CD14-positive monocyte (primary cell): ENCODE data around the gene MRPL51. TPM values are rescaled to one million over a fixed set of nuclear protein-coding genes. Genes with fewer than 3 reads are reported as not detected.

Experiments used
- DNase-seq, 3 donors: peaks; one replicate each; pipeline ENCODE4 v3.0.0-alpha.2; 2011 to 2022
- H2AFZ ChIP-seq: 2 replicates; pipeline ENCODE4 v1.6.0; 2012; ENCODE audit warnings: mild to moderate bottlenecking, low read depth, low read length, inconsistent platforms; ENCODE audit not compliant: insufficient read depth, poor library complexity, severe bottlenecking
- H3K27ac ChIP-seq, 2 donors: 1 replicate in 1 of 2; 2 replicates in 1 of 2; pipeline ENCODE4 v1.5.1; 2012 to 2013; ENCODE audit warnings: low read length in 2 of 2, control low read depth in 1 of 2, inconsistent platforms in 1 of 2, low read depth in 1 of 2, mild to moderate bottlenecking in 1 of 2
- H3K27me3 ChIP-seq, 2 donors: one replicate each; pipeline versions ENCODE4 v1.6.0 to v1.6.1; 2011 to 2013; ENCODE audit warnings: low read length in 2 of 2; ENCODE audit not compliant: control insufficient read depth in 2 of 2, insufficient read depth in 2 of 2
- H3K36me3 ChIP-seq, 2 donors: replicated peaks in 1 of 2; 1 replicate in 1 of 2; 2 replicates in 1 of 2; pipeline versions ENCODE4 v1.5.1 to v1.6.1; 2012 to 2013; ENCODE audit warnings: low read length in 2 of 2, control low read depth in 1 of 2, inconsistent platforms in 1 of 2, mild to moderate bottlenecking in 1 of 2; ENCODE audit not compliant: insufficient read depth in 2 of 2, control insufficient read depth in 1 of 2
- H3K4me1 ChIP-seq, 2 donors: 1 replicate in 1 of 2; 2 replicates in 1 of 2; pipeline versions ENCODE4 v1.5.1 to v1.6.1; 2012 to 2013; ENCODE audit warnings: low read length in 2 of 2, control low read depth in 1 of 2, inconsistent platforms in 1 of 2, mild to moderate bottlenecking in 1 of 2, moderate library complexity in 1 of 2; ENCODE audit not compliant: insufficient read depth in 2 of 2, control insufficient read depth in 1 of 2
- H3K4me2 ChIP-seq: replicated peaks from 2 replicates; pipeline ENCODE3; 2012; ENCODE audit warnings: low read length, moderate library complexity, mild to moderate bottlenecking; ENCODE audit not compliant: poor library complexity, severe bottlenecking; ENCODE audit errors: extremely low read depth
- H3K4me3 ChIP-seq, 3 experiments: fragments of 200-600 bp in 1 of 3; sonication (generic) in 1 of 3; replicated peaks in 1 of 3; 1 replicate in 2 of 3; 2 replicates in 1 of 3; pipeline ENCODE4 v1.5.1; 2011 to 2013; ENCODE audit warnings: low read length in 3 of 3, mild to moderate bottlenecking in 3 of 3, control low read depth in 2 of 3, low read depth in 2 of 3, inconsistent platforms in 1 of 3, moderate library complexity in 1 of 3
- H3K79me2 ChIP-seq: 2 replicates; pipeline ENCODE4 v1.6.0; 2012; ENCODE audit warnings: mild to moderate bottlenecking, control low read depth, inconsistent platforms, low read length, moderate library complexity; ENCODE audit not compliant: insufficient read depth
- H3K9ac ChIP-seq: 2 replicates; pipeline ENCODE4 v1.6.0; 2017; ENCODE audit warnings: low read length, mild to moderate bottlenecking; ENCODE audit not compliant: insufficient read depth, poor library complexity, severe bottlenecking
- H3K9me3 ChIP-seq, 2 donors: replicated peaks in 1 of 2; 1 replicate in 1 of 2; 2 replicates in 1 of 2; pipeline versions ENCODE4 v1.5.1 to v1.6.1; 2012 to 2013; ENCODE audit warnings: low read length in 2 of 2, control low read depth in 1 of 2; ENCODE audit not compliant: control insufficient read depth in 1 of 2, insufficient read depth in 1 of 2
- H4K20me1 ChIP-seq: 2 replicates; pipeline ENCODE4 v1.6.0; 2012; ENCODE audit warnings: mild to moderate bottlenecking, low read length, control low read depth, moderate library complexity; ENCODE audit not compliant: insufficient read depth
- H3K27ac Mint-ChIP-seq, 7 donors: one replicate each; pipeline ENCODE4 v1.8.0; 2020; ENCODE audit warnings: mild to moderate bottlenecking in 7 of 7, mixed read lengths in 7 of 7, moderate library complexity in 6 of 7, inconsistent platforms in 2 of 7
- H3K27me3 Mint-ChIP-seq, 3 donors: one replicate each; pipeline ENCODE4 v1.8.0; 2021 to 2022; ENCODE audit warnings: low read depth in 3 of 3, mild to moderate bottlenecking in 3 of 3, mixed read lengths in 3 of 3, moderate library complexity in 3 of 3, inconsistent platforms in 1 of 3
- H3K36me3 Mint-ChIP-seq, 2 donors: one replicate each; pipeline ENCODE4 v1.8.0; 2020; ENCODE audit warnings: mixed read lengths in 2 of 2, inconsistent platforms in 1 of 2, mild to moderate bottlenecking in 1 of 2
- H3K4me1 Mint-ChIP-seq: one replicate; pipeline ENCODE4 v1.8.0; 2020; ENCODE audit warnings: mild to moderate bottlenecking, mixed read lengths
- H3K4me3 Mint-ChIP-seq, 2 donors: one replicate each; pipeline ENCODE4 v1.8.0; 2020; ENCODE audit warnings: mild to moderate bottlenecking in 2 of 2, mixed read lengths in 2 of 2, moderate library complexity in 1 of 2
- H3K9me3 Mint-ChIP-seq, 7 donors: one replicate each; pipeline ENCODE4 v1.8.0; 2020 to 2022; ENCODE audit warnings: mixed read lengths in 7 of 7, mild to moderate bottlenecking in 6 of 7, moderate library complexity in 6 of 7, inconsistent platforms in 2 of 7
- WGBS: methylation state at CpG from one replicate; pipeline ENCODE4 v1.1.5; 2013; ENCODE audit warnings: missing lambda C conversion rate; ENCODE audit not compliant: insufficient coverage; 5-methylcytosine and 5-hydroxymethylcytosine counted together
- intact Hi-C, 2 donors: fragments of 100-400 bp; cut with micrococcal nuclease; formaldehyde crosslinking; loops; one replicate each; pipeline versions ENCODE4 v1.15.0 to v1.15.1; 2023
- polyA plus RNA-seq, 3 donors: library from polyadenylated mRNA; depleted of rRNA in 1 of 3; unstranded in 2 of 3; stranded (reverse) in 1 of 3; fragments of 300-500 nt in 2 of 3; fragments of >200 nt in 1 of 3; fragmentation: Illumina TruSeq in 2 of 3; gene quantifications; 1 replicate in 2 of 3; 2 replicates in 1 of 3; pipeline ENCODE4 v1.2.3, GENCODE V29; 2012 to 2021
- TF ChIP-seq, protein P1 (sequence below): fragments of 200-600 bp; IDR thresholded peaks from one replicate; pipeline ENCODE4 v1.8.0; 2022; ENCODE audit warnings: antibody characterized with exemption, mild to moderate bottlenecking

MRPL51 gene
- polyA plus RNA-seq, 3 donors, result 22.0 to 238 (median 189) TPM

GRCh38 chr12:6540181-6540877 lies 47.3 kb upstream of the MRPL51 start:
- intact Hi-C loops, result loop anchor here in 1 of 2 donors (5.0 kb wide), 1 partner anchor 118 kb away; no protein-coding TSS in a partner anchor
- H3K79me2 ChIP-seq, result peaks cover 53% of the 10 kb centered on the region
- peaks cover 78 to 80% of the 10 kb centered on the region in 2 donors for H3K36me3 ChIP-seq
- H3K9ac ChIP-seq, result no peak overlapping the region
- WGBS, result 18% methylated on average over 26 of the region's 35 CpGs
- peaks cover 85% of the 10 kb centered on the region for H4K20me1 ChIP-seq
- Mint-ChIP-seq H3K27me3 (peaks cover 0 to 2% (median 2%) of the 10 kb centered on the region in 3 donors), H3K4me1 (peaks cover 70% of the 10 kb centered on the region), H3K9me3 (no peaks in the 10 kb centered on the region), H3K4me3 (peak overlapping the region; percentile 50 to 83), H3K27ac (peak overlapping the region; percentile 65 to 90 (median 80)), H3K36me3 (peaks cover 72 to 89% of the 10 kb centered on the region in 2 donors)
- no peaks in the 10 kb centered on the region for H3K27me3 ChIP-seq
- TF ChIP-seq, protein P1, sequence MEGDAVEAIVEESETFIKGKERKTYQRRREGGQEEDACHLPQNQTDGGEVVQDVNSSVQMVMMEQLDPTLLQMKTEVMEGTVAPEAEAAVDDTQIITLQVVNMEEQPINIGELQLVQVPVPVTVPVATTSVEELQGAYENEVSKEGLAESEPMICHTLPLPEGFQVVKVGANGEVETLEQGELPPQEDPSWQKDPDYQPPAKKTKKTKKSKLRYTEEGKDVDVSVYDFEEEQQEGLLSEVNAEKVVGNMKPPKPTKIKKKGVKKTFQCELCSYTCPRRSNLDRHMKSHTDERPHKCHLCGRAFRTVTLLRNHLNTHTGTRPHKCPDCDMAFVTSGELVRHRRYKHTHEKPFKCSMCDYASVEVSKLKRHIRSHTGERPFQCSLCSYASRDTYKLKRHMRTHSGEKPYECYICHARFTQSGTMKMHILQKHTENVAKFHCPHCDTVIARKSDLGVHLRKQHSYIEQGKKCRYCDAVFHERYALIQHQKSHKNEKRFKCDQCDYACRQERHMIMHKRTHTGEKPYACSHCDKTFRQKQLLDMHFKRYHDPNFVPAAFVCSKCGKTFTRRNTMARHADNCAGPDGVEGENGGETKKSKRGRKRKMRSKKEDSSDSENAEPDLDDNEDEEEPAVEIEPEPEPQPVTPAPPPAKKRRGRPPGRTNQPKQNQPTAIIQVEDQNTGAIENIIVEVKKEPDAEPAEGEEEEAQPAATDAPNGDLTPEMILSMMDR, result no peak
- H3K4me1 ChIP-seq, result peaks cover 55 to 71% of the 10 kb centered on the region in 2 donors
- peak overlapping the region; percentile 29 to 46 for H3K27ac ChIP-seq
- H3K4me3 ChIP-seq, result peak overlapping the region in 1 of 3 experiments; percentile 23
- H2AFZ ChIP-seq, result no peak overlapping the region
- H3K4me2 ChIP-seq, result peak overlapping the region; percentile 45
- no peaks in the 10 kb centered on the region for H3K9me3 ChIP-seq
- DNase-seq, result peak in 2 of 3 donors; percentile 62 to 69

DNA sequence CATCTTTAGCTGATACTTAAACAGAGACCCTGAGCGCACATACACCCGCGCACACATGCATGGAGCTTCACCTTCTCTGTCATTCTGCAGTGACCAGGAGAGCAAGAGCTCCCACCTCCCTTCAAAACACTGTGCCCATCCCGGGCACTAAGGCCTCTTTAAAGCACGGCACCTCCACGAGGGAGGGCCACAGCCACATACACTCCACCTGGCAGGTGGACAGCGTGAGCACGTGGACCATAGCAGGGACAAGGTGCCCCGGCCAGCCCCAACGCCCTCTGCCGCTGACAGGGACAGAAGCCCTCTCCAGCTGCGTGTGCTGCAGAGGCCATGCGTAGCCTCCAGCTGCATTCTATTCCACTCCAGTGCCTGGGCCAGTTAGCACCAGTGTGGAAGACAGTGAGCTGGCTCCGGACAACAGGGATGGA lies 46.7 kb upstream of the MRPL51 start:
- peaks cover 56 to 71% of the 10 kb centered on the region in 2 donors for H3K4me1 ChIP-seq
- peaks cover 75 to 78% of the 10 kb centered on the region in 2 donors for H3K36me3 ChIP-seq
- H3K79me2 ChIP-seq, result peaks cover 58% of the 10 kb centered on the region
- no peak overlapping the region for H3K4me2 ChIP-seq
- no peaks in the 10 kb centered on the region for H3K27me3 ChIP-seq
- H3K4me3 Mint-ChIP-seq, result no peak overlapping the region
- peaks cover 72% of the 10 kb centered on the region for H3K4me1 Mint-ChIP-seq
- intact Hi-C loops, result loop anchor here (2.0 to 10.0 kb wide), 5 partner anchors 69 to 415 kb away; partner anchors contain the start of genes PTPN6 (in 1 of the 2) and VAMP1 (in 1 of the 2)
- peak overlapping the region in 5 of 7 donors; percentile 57 to 90 (median 78) for H3K27ac Mint-ChIP-seq
- H3K36me3 Mint-ChIP-seq, result peaks cover 68 to 83% of the 10 kb centered on the region in 2 donors
- no peaks in the 10 kb centered on the region for H3K9me3 Mint-ChIP-seq
- H2AFZ ChIP-seq, result no peak overlapping the region
- no peak overlapping the region for H3K9ac ChIP-seq
- 87% methylated on average over 13 of the region's 14 CpGs for WGBS
- H3K4me3 ChIP-seq, result no peak overlapping the region
- no peaks in the 10 kb centered on the region for H3K9me3 ChIP-seq
- peaks cover 0 to 5% (median 2%) of the 10 kb centered on the region in 3 donors for H3K27me3 Mint-ChIP-seq
- peaks cover 91% of the 10 kb centered on the region for H4K20me1 ChIP-seq
- peak overlapping the region in 1 of 2 donors; percentile 29 for H3K27ac ChIP-seq
- TF ChIP-seq, protein P1, result no peak
- no peak for DNase-seq
